Stimulated activated CD4-positive, alpha-beta T cell treated with anti-CD3 and anti-CD28 coated beads, Interleukin-12 subunit alpha, Interleukin-12 subunit beta, amount 100 ng/mL, for 4 hours (primary cell): ENCODE results near the gene PAIP1.
A peak's percentile ranks its signal among the peaks of the same experiment; 100 is the strongest.
"Not testable (repeated sequence)": the region's sequence is repeated elsewhere in the genome, so short reads cannot be mapped to it uniquely, and the experiment has no call there.

Source experiments
- DNase-seq: peaks from one replicate; pipeline ENCODE4 v3.0.0-alpha.2; 2020

Gene PAIP1

DNA sequence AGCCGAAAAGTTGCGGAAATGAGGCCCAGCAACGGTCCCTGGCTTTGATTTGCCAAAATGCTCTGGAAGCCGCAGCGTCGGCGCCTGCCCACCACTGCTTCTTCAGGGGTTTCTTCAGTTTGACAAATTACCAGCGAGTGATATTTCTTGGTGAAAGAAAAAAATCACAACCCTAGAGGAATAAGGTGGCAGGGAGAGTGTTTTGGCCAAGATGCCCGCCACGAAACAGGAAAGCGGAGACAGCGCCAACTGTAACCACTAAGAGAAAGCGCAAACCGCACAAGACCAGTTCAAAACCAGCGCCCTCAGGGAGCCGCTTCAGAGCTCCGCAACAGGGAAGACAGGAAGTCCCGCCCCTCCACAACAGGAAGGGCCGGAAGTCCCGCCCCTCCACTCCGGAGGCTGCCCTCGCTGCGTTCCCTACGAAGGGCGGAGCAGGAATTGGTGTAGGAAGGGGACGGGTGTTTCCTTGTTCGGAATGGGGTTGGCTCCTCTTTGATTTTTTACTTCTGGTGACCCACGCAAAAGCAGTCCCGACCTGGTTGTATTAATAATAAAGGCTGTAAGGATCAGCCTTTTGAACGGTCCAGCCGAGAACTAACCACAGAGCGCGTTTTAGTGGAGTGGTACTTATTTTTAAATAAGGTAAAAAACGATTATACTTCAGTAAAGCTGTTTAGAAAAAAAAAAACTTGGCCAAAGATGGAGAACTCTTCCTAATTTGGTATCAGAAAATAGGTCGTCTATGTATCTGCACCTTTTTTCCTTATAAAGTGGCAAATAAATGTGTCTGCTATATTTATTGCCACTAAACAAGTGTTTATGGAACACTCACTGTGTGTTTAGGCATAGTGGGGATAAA, 41.8 kb downstream of the PAIP1 start, which contains the start of gene C5orf34:
C5orf34 (minus strand) TSS at position 333 of the 862 bp plus-strand sequence. CDS start 5,809 bp downstream, outside the sequence.
- peak; percentile 96 for DNase-seq

DNA sequence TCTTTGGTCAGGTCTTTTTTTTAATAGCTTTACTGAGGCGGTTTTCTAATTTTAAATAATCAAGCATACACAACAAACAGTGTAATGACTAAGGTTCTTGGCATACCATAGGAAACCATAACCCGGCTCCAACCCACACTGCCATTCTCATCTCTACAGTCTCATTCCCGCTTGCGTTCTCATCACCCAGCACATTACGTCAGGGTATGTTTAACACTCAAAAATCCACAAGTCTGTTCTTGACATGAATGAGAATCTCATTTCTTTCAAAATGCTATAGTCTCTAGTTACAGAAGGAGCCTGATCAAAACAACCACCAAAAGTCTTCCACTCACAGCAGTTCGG, 42.4 kb downstream of the PAIP1 start:
- peak; percentile 29 for DNase-seq

DNA sequence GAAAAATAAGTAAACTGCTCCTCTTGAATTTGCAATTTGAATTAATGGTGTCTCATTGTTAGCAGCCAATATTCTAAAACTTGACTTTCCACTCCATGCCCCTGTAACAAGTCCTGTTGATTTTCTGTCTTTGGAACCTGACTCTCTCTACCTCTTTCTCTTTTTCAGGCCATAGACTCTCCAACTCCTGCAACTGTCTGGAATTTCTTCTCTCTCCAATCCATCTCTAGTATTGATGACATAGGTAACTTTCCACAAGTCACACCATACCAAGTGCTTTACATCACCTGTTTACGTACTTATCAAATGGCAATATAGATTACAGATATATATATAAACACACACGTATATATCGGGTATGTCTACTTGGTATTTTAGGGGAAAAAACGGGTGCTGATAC, 42.9 kb downstream of the PAIP1 start:
- DNase-seq, result no peak

DNA sequence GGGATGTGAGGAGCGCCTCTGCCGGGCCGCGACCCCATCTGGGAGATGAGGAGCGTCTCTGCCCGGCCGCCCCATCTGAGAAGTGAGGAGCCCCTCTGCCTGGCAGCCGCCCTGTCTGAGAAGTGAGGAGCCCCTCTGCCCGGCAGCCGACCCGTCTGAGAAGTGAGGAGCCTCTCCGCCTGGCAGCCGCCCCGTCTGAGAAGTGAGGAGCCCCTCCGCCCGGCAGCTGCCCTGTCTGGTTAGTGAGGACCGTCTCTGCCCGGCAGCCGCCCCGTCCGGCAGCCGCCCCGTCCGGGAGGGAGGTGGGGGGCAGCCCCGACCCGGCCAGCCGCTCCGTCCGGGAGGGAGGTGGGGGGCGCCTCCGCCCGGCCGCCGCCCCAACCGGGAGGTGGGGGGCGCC, 45.8 kb downstream of the PAIP1 start:
- not testable (repeated sequence) for DNase-seq

DNA sequence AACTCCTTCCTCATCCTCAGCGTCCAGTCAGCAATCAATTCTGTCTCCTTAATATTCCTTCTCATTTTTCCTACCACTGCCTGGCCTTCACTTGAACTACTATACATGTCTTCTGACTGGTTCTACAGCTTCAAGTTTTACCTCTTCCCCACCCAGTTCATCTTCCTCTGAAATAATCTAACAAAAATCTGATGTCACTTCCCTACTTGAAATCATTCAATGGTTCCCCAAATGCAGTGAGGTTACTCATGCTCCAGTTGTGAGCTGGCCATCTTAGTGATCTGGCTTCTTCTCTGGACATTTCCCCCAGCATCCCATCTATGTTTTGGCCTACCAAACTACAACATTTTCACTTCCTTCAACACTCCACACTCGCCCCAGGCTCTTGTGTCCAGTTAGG, 58.3 kb downstream of the PAIP1 start:
- DNase-seq, result no peak

DNA sequence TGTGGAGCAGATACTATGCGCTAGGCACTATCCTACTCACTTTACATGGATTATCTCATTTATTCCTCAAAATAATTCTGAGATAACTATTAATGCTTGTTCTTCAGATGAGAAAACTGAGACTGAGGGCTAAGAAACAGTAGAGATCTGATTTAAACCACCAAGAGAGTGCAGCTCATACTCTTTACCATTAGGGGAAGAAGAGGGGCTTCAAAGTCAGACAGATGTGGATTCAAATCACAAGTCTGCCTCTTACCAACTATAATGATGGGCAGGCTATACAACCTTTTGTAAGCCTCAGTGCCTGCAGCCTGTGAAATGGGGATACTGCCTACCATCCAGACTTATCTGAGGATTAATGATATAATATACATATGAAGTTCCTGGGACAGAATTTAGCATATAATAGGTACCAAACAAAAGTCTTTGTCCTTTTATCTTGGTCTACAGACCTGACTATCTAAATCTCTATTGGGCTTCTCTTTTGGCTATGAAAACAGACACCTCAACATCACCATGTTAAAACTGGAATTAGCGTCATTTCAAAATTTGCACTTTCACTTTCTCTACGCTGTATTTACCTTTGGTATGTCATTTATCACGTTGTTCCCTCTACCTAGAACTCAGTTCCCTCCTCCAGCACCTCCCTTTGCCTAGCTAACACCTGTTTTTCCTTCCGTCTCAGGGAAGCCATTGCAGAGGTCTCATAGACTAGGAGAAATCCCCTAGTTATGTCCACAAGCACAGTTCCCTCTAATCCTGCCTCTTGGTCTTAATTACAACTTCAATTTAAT, 59.4 kb downstream of the PAIP1 start:
- DNase-seq, result no peak

DNA sequence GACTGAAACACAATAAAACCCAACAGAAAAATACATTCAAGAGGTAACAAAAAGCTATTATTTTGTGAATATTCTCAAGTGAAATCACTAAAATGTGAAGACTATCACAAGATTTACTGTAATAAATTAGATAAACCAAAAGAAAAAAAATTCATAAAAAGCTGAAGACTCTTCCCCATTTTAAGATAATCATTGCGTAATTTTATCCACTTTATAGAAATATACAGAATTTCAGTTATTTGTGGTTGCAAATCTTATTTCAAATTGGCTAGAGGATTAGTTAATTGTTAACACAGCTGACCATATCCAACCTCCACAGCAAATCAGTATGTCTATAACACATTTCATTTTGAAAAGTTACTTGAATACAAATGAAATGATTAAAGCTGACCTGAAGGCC, 65.6 kb downstream of the PAIP1 start:
- DNase-seq, result no peak

DNA sequence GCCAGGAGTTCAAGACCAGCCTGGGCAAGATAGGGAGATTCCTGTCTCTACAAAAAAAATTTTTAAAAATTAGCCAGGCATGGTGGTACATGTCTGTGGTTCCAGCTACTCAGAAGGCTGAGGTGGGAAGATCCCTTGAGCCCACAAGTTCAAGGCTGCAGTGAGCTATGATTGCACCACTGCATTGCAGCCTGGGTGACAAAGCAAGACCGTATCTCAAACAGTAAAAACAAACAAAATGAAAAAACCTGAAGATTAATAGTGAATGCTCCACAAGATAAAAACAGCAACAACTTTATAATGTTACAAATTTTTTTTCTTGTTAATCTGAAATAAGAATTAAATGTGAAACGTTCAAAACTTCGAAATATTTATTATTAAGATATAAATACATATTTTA, 70.5 kb downstream of the PAIP1 start:
- no peak for DNase-seq

DNA sequence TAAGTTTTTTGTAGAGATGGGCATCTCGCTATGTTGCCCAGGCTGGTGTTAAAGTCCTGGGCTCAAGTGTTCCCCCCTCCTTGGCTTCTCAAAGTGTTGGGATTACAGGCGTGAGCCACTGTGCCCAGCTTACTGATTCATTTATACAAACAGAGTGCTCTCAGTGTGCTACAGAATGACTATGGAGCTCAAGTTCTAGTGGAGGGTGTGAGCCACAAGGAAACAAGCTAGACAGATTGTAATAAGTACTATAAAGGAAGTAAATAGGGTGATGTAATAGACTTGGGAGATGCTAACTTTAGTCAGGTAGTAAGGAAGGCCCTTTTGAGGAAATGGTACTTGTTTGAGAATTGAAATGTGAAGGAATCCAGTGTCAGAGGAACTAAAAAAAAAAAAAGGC, 71.5 kb downstream of the PAIP1 start:
- no peak for DNase-seq

DNA sequence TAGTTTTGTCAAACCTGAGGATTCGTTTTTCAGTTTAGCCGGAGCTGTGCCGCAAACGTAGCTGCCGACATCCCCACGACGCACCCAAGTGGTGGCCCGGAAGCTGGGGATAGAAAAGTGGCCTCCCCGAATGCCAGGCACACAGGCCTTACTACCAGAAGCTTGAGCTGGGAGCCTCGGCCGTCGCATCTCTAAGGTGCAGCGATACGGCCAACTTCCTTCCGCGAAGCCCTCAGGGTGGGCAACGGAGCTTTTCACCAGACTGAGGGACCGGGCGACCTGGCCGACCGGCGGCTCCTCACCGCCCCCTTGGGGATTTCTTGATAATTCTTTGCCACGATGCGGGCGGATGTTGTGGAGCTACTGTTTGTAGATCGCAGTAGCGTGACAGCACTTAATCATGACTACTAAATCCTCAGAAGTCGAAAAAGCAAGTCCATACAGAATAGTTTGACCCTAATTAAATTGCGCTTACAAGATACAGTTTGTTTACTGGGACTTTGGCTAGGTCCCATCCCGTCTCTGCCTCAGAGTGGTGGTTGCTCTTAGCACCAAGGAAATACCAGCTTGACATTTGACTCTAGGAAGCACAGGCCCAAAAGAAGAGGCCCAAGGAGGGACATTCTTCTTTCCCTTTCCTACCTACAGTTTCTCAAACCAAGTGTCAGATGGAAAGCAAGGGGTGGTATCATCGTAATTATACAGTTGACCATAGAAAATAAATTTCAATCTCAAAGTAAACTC, 72.6 kb downstream of the PAIP1 start:
- DNase-seq, result peak; percentile 74

DNA sequence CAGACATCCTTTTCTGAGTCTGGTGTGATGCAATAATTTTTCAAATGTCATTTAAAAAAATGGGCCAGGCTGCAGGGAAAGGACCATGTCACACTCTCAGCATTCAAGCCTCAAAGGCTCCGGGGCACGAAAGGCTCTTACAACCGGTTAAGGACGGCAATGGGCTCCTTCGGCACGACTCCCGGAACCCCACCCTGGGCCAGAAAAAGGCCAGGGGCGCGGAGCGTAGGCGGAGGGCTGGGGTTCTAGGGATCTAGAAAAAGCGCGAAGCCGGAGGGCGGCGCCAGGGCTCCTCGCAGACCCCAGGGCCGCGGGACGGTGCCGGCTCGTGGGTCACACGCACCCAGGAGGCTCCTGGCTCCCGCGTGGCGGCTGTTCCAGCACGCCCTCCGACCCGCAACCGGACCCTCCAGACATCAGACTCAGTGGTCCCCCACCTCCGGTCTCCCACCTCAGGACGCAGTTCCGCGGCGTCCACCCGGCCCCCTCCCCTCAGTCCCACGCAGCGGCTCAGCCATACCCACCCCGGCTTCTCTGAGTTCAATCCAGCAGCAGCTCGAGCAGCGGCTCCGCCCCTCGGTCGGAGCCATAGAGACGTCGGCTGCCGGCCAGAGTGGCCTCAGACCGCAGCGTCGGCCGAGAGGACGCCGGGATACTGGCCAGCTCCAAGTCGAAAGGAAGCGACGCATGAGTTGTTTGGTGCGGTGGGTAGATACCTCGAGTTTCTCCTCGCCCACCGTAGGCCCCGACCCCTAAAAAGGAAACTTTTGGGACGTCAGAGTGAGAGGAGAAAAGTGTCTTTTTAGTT, 73.4 kb downstream of the PAIP1 start, which contains the start of gene TMEM267:
TMEM267 (minus strand) TSS at position 568 of the 808 bp plus-strand sequence. CDS start 29,896 bp downstream, outside the sequence.
- peak; percentile 81 for DNase-seq

DNA sequence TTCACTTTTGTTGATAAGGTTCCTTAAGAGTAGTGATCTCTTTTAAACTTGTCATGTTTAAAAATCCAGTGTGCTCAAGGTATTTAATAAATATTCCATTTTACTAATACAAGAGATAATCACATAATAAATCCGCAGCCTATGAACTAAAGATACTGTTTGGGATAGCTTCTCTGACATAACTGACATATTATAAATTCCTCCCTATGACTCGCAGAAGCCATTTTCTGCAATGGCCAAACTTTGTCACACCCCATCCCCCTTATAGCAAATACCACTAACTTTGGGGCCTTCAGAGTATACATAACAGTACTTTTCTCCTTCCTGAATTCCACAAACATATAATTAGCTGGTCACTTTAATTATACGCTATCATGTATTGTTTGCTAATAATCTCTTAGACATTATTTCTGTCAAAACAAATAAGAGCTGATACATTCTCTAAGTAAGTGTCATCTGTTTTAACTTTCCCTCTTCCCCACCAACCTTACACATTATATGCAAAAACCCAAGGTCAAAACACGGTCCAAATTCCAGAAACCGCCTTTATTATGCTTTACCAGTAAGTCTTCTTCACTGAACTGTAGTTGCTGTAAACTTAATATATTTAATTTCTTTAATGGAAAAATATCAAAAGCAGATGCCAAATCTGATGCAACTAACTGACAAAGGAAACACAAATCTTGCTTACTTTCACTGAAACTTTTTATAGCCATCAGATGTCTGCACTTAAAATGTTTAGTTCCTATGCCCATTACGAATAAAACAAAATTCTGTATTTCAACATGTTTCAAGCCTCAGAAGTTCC, 74.2 kb downstream of the PAIP1 start:
- DNase-seq, result no peak
